H9 (cell line): ENCODE results near the gene MAMDC4. TPM values are rescaled to one million over a fixed set of nuclear protein-coding genes. Genes with fewer than 3 reads are reported as not detected.
"Not testable (repeated sequence)": the region's sequence is repeated elsewhere in the genome, so short reads cannot be mapped to it uniquely, and the experiment has no call there.

Experiments used
- DNase-seq: peaks from one replicate; pipeline ENCODE4 v3.0.0-alpha.2; 2017
- H2AFZ ChIP-seq: one replicate; pipeline ENCODE4 v1.6.1; 2013; ENCODE audit warnings: mild to moderate bottlenecking, low read length, control low read depth, moderate library complexity
- H2AK5ac ChIP-seq: 2 replicates; pipeline ENCODE4 v1.6.1; 2013; ENCODE audit warnings: low read length, control low read depth, mixed read lengths; ENCODE audit not compliant: insufficient read length
- H2BK120ac ChIP-seq: one replicate; pipeline ENCODE4 v1.6.1; 2013; ENCODE audit warnings: low read depth, mild to moderate bottlenecking, low read length, control low read depth, inconsistent platforms; ENCODE audit not compliant: poor library complexity, severe bottlenecking
- H2BK12ac ChIP-seq: 2 replicates; pipeline ENCODE4 v1.6.1; 2013; ENCODE audit warnings: low read length, control low read depth, mixed read lengths, low read depth; ENCODE audit not compliant: insufficient read length
- H2BK15ac ChIP-seq: 2 replicates; pipeline ENCODE4 v1.6.1; 2013; ENCODE audit warnings: low read depth, low read length, control low read depth
- H2BK20ac ChIP-seq: one replicate; pipeline ENCODE4 v1.6.1; 2013; ENCODE audit warnings: low read depth, mild to moderate bottlenecking, low read length, control low read depth, inconsistent platforms; ENCODE audit not compliant: poor library complexity, severe bottlenecking
- H2BK5ac ChIP-seq: 2 replicates; pipeline ENCODE4 v1.6.1; 2013; ENCODE audit warnings: low read length, control low read depth, mixed read lengths; ENCODE audit not compliant: insufficient read length
- H3K14ac ChIP-seq: 2 replicates; pipeline ENCODE4 v1.6.1; 2013; ENCODE audit warnings: low read length, control low read depth; ENCODE audit not compliant: insufficient read depth
- H3K18ac ChIP-seq: 2 replicates; pipeline ENCODE4 v1.6.1; 2013; ENCODE audit warnings: low read depth, mild to moderate bottlenecking, mixed read lengths, low read length, control low read depth; ENCODE audit not compliant: insufficient read length
- H3K23ac ChIP-seq: 2 replicates; pipeline ENCODE4 v1.6.1; 2013; ENCODE audit warnings: low read length, control low read depth, mixed read lengths, low read depth; ENCODE audit not compliant: insufficient read length
- H3K23me2 ChIP-seq: 2 replicates; pipeline ENCODE4 v1.6.1; 2013; ENCODE audit warnings: low read depth, mild to moderate bottlenecking, mixed read lengths, low read length, control low read depth; ENCODE audit not compliant: insufficient read length, poor library complexity, severe bottlenecking
- H3K27ac ChIP-seq: 2 replicates; pipeline ENCODE4 v1.5.1; 2013; ENCODE audit warnings: low read length, control low read depth, mixed read lengths, low read depth; ENCODE audit not compliant: insufficient read length
- H3K27me3 ChIP-seq: 2 replicates; pipeline ENCODE4 v1.6.1; 2013; ENCODE audit warnings: low read length, control low read depth, inconsistent platforms; ENCODE audit not compliant: insufficient read depth
- H3K4ac ChIP-seq: 2 replicates; pipeline ENCODE4 v1.6.1; 2013; ENCODE audit warnings: low read depth, mild to moderate bottlenecking, control low read depth, inconsistent platforms, low read length, moderate library complexity
- H3K4me1 ChIP-seq: 2 replicates; pipeline ENCODE4 v1.6.1; 2013; ENCODE audit warnings: low read length, control low read depth, inconsistent platforms; ENCODE audit not compliant: insufficient read depth
- H3K4me2 ChIP-seq: 2 replicates; pipeline ENCODE4 v1.6.1; 2013; ENCODE audit warnings: low read length, control low read depth, mixed read lengths; ENCODE audit not compliant: insufficient read length, insufficient read depth
- H3K56ac ChIP-seq: 2 replicates; pipeline ENCODE4 v1.6.1; 2013; ENCODE audit warnings: low read depth, mild to moderate bottlenecking, mixed read lengths, low read length, control low read depth; ENCODE audit not compliant: insufficient read length
- H3K79me1 ChIP-seq: 2 replicates; pipeline ENCODE4 v1.6.1; 2013; ENCODE audit warnings: low read depth, mild to moderate bottlenecking, moderate library complexity, low read length, control low read depth, inconsistent platforms; ENCODE audit not compliant: insufficient read depth, poor library complexity, severe bottlenecking
- H3K79me2 ChIP-seq: 2 replicates; pipeline ENCODE4 v1.6.1; 2013; ENCODE audit warnings: low read length, control low read depth, inconsistent platforms; ENCODE audit not compliant: insufficient read depth
- H3K9ac ChIP-seq: 2 replicates; pipeline ENCODE4 v1.6.1; 2013; ENCODE audit warnings: low read length, control low read depth, mixed read lengths; ENCODE audit not compliant: insufficient read length; ENCODE audit errors: extremely low read depth
- H3K9me3 ChIP-seq: one replicate; pipeline ENCODE4 v1.6.1; 2013; ENCODE audit warnings: low read depth, low read length, inconsistent platforms; ENCODE audit not compliant: control insufficient read depth
- H3T11ph ChIP-seq: one replicate; pipeline ENCODE4 v1.6.1; 2013; ENCODE audit warnings: mild to moderate bottlenecking, low read length, control low read depth, inconsistent platforms
- H4K20me1 ChIP-seq: one replicate; pipeline ENCODE4 v1.6.1; 2013; ENCODE audit not compliant: control insufficient read depth, insufficient read length, insufficient read depth
- H4K5ac ChIP-seq: 2 replicates; pipeline ENCODE4 v1.6.1; 2013; ENCODE audit warnings: low read depth, mild to moderate bottlenecking, mixed read lengths, low read length, control low read depth; ENCODE audit not compliant: insufficient read length
- H4K8ac ChIP-seq: replicated peaks from 2 replicates; pipeline ENCODE4 v1.6.1; 2013; ENCODE audit warnings: low read length, control low read depth, mixed read lengths, low read depth; ENCODE audit not compliant: insufficient read length
- H4K91ac ChIP-seq: 2 replicates; pipeline ENCODE4 v1.6.1; 2013; ENCODE audit warnings: low read depth, mild to moderate bottlenecking, moderate library complexity, mixed read lengths, low read length, control low read depth; ENCODE audit not compliant: insufficient read length
- H3K27ac Mint-ChIP-seq, 3 experiments: 2 replicates in 2 of 3; 3 replicates in 1 of 3; pipeline ENCODE4 v1.8.0; 2020 to 2021; ENCODE audit warnings: mixed read lengths in 3 of 3, mild to moderate bottlenecking in 1 of 3, moderate library complexity in 1 of 3
- H3K27me3 Mint-ChIP-seq: 2 replicates; pipeline ENCODE4 v1.8.0; 2021; ENCODE audit warnings: low read depth, mild to moderate bottlenecking, moderate library complexity, mixed read lengths
- H3K36me3 Mint-ChIP-seq, 3 experiments: 2 replicates in 2 of 3; 3 replicates in 1 of 3; pipeline ENCODE4 v1.8.0; 2020 to 2021; ENCODE audit warnings: low read depth in 3 of 3, mixed read lengths in 3 of 3; ENCODE audit not compliant: insufficient read depth in 1 of 3
- H3K4me1 Mint-ChIP-seq, 2 experiments: 2 replicates each; pipeline ENCODE4 v1.8.0; 2020; ENCODE audit warnings: mixed read lengths in 2 of 2
- H3K4me3 Mint-ChIP-seq, 2 experiments: 2 replicates in 1 of 2; 3 replicates in 1 of 2; pipeline ENCODE4 v1.8.0; 2020 to 2021; ENCODE audit warnings: mild to moderate bottlenecking in 2 of 2, mixed read lengths in 2 of 2, moderate library complexity in 1 of 2
- H3K9me3 Mint-ChIP-seq, 2 experiments: 2 replicates in 1 of 2; 3 replicates in 1 of 2; pipeline ENCODE4 v1.8.0; 2020; ENCODE audit warnings: mild to moderate bottlenecking in 2 of 2, mixed read lengths in 2 of 2, moderate library complexity in 1 of 2
- WGBS: extraction: QIAGEN DNeasy Blood & Tissue Kit; methylation state at CpG from one replicate; pipeline ENCODE4 v1.1.7; 2013; ENCODE audit warnings: missing lambda C conversion rate, low lambda C conversion rate, mixed read lengths; ENCODE audit not compliant: insufficient read length; ENCODE audit errors: extremely low coverage; 5-methylcytosine and 5-hydroxymethylcytosine counted together
- total RNA-seq: library from RNA; stranded (reverse); gene quantifications from 2 replicates; pipeline ENCODE4 v1.2.1, GENCODE V29; 2021
- TF ChIP-seq, protein P1 (sequence below): fragments of 200-600 bp; sonication (generic); conservative IDR thresholded peaks from 3 replicates; pipeline ENCODE4 v1.8.0; 2021; ENCODE audit warnings: antibody characterized with exemption, mild to moderate bottlenecking

The MAMDC4 gene
- total RNA-seq, 1 experiment from 2014 or later, result 9.2 TPM

DNA sequence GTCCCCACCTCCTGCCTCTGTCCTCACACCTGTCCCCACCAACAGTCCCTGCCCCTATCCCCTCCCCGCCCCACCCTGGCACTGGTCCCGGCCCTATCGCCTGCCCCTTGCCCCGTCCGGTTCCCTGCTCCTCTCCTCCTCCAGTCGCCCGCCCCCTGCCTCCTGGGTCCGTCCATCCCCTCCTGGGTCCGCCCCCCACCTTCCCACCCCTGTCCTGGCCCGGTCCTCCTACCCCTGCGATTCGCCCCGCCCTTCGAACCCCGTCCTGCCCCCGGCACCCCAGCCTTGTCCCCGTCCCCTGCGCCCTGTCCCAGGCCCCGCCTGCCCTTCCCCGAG lies 13.6 kb downstream of the MAMDC4 start:
- H3K4ac ChIP-seq, result no peak overlapping the region
- no peak overlapping the region for H2BK120ac ChIP-seq
- peaks cover 2% of the 10 kb centered on the region; the same call in 1 of the 2 replicates for H3K79me2 ChIP-seq
- no peaks in the 10 kb centered on the region for H4K20me1 ChIP-seq
- H3K4me3 Mint-ChIP-seq, result peak overlapping the region; percentile 78 to 84
- no peak overlapping the region for H4K8ac ChIP-seq
- H3K79me1 ChIP-seq, result peaks cover 2% of the 10 kb centered on the region
- H3K56ac ChIP-seq, result no peak overlapping the region
- peak overlapping the region; percentile 46 for H3K4me2 ChIP-seq
- H2AK5ac ChIP-seq, result no peak overlapping the region
- H3K23ac ChIP-seq, result no peak overlapping the region
- H3K14ac ChIP-seq, result 0 out of 2 replicates have a peak overlapping the region, but pooled peaks have one; percentile 70
- H3K27me3 Mint-ChIP-seq, result peaks cover 10% of the 10 kb centered on the region
- peak; percentile 28 for DNase-seq
- no peak overlapping the region for H3T11ph ChIP-seq
- no peaks in the 10 kb centered on the region for H3K27me3 ChIP-seq
- TF ChIP-seq, protein P1, sequence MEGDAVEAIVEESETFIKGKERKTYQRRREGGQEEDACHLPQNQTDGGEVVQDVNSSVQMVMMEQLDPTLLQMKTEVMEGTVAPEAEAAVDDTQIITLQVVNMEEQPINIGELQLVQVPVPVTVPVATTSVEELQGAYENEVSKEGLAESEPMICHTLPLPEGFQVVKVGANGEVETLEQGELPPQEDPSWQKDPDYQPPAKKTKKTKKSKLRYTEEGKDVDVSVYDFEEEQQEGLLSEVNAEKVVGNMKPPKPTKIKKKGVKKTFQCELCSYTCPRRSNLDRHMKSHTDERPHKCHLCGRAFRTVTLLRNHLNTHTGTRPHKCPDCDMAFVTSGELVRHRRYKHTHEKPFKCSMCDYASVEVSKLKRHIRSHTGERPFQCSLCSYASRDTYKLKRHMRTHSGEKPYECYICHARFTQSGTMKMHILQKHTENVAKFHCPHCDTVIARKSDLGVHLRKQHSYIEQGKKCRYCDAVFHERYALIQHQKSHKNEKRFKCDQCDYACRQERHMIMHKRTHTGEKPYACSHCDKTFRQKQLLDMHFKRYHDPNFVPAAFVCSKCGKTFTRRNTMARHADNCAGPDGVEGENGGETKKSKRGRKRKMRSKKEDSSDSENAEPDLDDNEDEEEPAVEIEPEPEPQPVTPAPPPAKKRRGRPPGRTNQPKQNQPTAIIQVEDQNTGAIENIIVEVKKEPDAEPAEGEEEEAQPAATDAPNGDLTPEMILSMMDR, result no peak
- H3K27ac ChIP-seq, result no peak overlapping the region
- H3K9me3 Mint-ChIP-seq, result peaks cover 21 to 36% of the 10 kb centered on the region in 2 experiments
- no peak overlapping the region for H2BK20ac ChIP-seq
- no peak overlapping the region; a peak in 1 of 7 replicates for H3K27ac Mint-ChIP-seq
- H4K91ac ChIP-seq, result no peak overlapping the region
- peaks cover 22 to 56% (median 54%) of the 10 kb centered on the region in 3 experiments for H3K36me3 Mint-ChIP-seq
- no peak overlapping the region for H2BK12ac ChIP-seq
- peaks cover 5% of the 10 kb centered on the region for H3K9me3 ChIP-seq
- H2AFZ ChIP-seq, result no peak overlapping the region
- no peak overlapping the region for H2BK15ac ChIP-seq
- 0 out of 2 replicates have a peak, but pooled peaks cover 3% of the 10 kb centered on the region for H3K4me1 ChIP-seq
- no peak overlapping the region for H3K18ac ChIP-seq
- H2BK5ac ChIP-seq, result no peak overlapping the region
- no peak overlapping the region for H4K5ac ChIP-seq
- WGBS, result no CpG with 5 or more reads among the region's 20 CpGs
- H3K23me2 ChIP-seq, result peaks cover 4% of the 10 kb centered on the region
- peak overlapping the region; percentile 57 for H3K9ac ChIP-seq
- peaks cover 5 to 6% of the 10 kb centered on the region in 2 experiments for H3K4me1 Mint-ChIP-seq

DNA sequence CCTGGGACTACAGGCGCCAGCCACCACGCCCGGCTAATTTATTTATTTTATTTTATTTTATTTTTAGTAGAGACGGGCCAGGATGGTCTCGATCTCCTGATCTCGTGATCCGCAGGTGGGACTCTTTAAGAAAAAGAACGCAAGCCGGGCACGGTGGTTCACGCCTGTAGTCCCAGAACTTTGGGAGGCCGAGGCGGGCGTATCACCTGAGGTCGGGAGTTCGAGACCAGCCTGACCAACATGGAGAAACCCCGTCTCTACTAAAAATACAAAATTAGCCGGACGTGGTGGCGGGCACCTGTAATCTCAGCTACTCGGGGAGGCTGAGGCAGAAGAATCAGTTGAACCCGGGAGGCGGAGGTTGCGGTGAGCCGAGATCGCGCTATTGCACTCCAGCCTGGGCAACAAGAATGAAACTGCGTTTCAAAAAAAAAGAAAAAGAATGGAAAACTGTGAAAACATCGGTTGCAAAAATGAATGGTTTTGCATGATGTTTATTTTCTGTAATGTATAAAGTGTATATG lies 14.8 kb downstream of the MAMDC4 start:
- not testable (repeated sequence) for H4K8ac ChIP-seq, H4K5ac ChIP-seq, H3K9ac ChIP-seq, H3K9me3 ChIP-seq, H3K23me2 ChIP-seq, H3K18ac ChIP-seq, H3K23ac ChIP-seq, H3K79me2 ChIP-seq, H3K27ac ChIP-seq, H2BK15ac ChIP-seq, H2AFZ ChIP-seq, H2BK20ac ChIP-seq, H2BK12ac ChIP-seq, H3K27ac Mint-ChIP-seq, DNase-seq, H3K79me1 ChIP-seq, H2BK5ac ChIP-seq, H3K27me3 ChIP-seq, H4K20me1 ChIP-seq, H3K4me2 ChIP-seq, H2AK5ac ChIP-seq, H3K14ac ChIP-seq, H3K4me1 Mint-ChIP-seq, H3K56ac ChIP-seq, H4K91ac ChIP-seq, H3T11ph ChIP-seq, H3K4me1 ChIP-seq, H3K4ac ChIP-seq, H2BK120ac ChIP-seq
- Mint-ChIP-seq H3K36me3 (peaks cover 22 to 54% (median 50%) of the 10 kb centered on the region in 3 experiments), H3K27me3 (peaks cover 12% of the 10 kb centered on the region), H3K9me3 (peaks cover 31 to 47% of the 10 kb centered on the region in 2 experiments), H3K4me3 (peak overlapping the region; percentile 63 to 81)
- WGBS, result no CpG with 5 or more reads among the region's 29 CpGs
